RCC 7860 (cell line): ENCODE data around the gene SDK1.

Experiments
- DNase-seq: peaks from one replicate; pipeline ENCODE4 v3.0.0-alpha.2; 2015; ENCODE audit warnings: low spot score
- FAIRE-seq: peaks from 2 replicates; lab custom pipeline; 2012; peaks lifted over from hg19 to GRCh38; lab: Jason Lieb, UNC

SDK1 gene

GRCh38 chr7:4174884-4175283, 873.8 kb downstream of the SDK1 start:
- no peak for DNase-seq
- FAIRE-seq = no peak

DNA sequence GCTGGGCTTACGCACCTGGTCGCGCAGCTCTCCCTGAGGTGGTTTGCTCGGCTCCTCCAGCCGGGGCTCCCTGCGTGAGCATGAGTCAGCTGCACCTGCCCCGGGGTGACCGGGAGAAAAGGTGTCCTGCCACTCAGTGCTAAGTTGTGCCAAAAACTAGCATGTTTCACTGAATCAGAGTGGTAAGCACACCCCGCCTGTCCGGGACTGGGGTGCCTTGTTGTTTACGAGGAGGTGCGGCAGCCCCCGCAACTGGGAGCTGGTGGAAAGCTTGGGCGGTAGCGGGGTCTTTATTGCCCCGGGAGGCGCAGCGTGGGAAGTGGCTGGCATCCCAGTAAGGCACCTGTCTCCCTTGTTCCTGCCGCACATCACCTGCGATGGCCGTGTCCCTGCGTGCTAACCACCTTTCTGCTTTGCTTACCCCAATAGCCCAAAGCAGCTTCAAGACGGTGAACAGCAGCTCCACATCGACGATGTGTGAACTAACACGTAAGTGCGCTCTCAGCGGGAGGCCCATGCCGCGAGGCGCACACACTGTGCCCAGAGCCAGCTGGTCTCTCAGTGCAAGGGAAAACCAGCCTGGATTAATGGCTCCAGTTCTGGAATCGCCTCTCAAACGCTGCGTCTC, 874.4 kb downstream of the SDK1 start:
- FAIRE-seq = no peak
- no peak for DNase-seq

DNA sequence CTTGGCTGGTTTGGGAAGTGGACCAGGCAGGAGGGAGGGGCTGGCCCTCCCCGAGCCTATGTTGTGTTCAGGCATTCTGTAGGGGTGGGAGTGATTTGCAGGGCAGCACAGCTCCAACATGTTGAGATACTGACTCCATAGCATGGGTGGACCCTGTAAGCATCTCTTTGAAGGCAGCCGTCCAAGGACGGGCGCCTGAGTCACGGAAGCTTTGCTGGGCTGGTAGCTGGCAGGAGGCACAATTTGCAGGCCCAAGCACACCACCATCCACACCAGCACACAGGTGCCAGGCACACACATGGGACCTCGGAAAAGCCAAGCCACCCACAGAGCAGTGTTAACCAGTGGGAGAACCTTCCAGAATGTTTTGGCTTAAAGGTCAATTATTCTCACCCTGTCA, 875.9 kb downstream of the SDK1 start:
- DNase-seq = no peak
- FAIRE-seq = no peak

DNA sequence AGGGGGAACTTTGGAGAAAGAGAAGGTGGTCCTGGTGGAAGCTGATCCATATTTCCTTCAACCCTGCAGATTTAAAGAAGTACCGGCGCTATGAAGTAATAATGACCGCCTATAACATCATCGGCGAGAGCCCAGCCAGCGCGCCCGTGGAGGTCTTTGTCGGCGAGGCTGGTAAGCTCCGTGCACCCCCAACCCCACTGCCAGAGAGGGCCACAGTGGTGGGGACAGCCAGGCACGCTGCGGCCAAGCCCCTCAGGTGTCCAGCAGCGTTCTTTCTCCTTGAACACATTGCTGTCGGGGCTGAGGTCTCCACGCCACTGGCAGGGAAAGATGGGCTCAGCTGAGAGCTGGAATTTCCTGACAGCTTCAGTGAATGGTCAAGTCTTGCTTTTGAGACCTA, 877.4 kb downstream of the SDK1 start:
- DNase-seq (no peak), FAIRE-seq (no peak)

GRCh38 chr7:4178916-4179687, 878.0 kb downstream of the SDK1 start:
- no peak for FAIRE-seq

GRCh38 chr7:4179688-4180380, 878.8 kb downstream of the SDK1 start:
- DNase-seq (no peak), FAIRE-seq (no peak)

More at GRCh38 chr7:4178916-4179687, 878.0 kb downstream of the SDK1 start:
- DNase-seq = no peak

GRCh38 chr7:4181446-4181845, 880.4 kb downstream of the SDK1 start:
- no peak for FAIRE-seq
- no peak for DNase-seq

DNA sequence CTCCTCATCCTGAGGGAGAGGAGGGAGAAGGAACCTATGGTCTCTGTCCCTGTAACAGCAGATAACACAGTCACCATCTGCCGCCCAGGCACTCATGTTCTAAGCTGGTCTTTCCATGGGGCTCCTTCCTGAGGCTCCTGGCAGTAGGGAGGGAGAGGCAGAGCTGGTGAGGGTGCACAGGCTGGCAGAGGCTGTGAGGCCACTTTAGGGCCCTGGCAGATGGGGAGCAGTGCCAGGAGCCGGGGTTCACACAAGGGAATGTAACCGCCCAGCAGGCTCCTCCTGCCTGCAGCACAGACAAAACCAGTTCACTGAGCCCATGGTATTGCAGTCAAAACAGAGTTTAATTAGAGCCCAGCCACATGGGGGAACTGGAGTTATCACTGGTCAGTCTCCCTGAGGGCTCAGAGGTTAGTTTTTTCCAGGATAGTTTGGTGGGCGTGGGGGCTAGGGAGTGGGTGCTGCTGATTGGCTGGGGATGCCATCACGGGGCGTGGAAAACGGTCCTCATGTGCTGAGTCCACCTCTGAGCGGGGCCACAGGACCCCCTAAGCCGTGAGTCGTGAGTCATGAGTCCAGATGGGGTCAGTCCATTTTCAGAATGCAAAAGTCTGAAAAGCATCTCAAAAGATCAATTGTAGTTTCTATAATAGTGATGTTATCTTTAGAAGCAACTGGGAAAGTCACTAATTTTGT, 881.7 kb downstream of the SDK1 start:
- no peak for DNase-seq
- no peak for FAIRE-seq

- DNase-seq (no peak), FAIRE-seq (no peak)
Observed at GRCh38 chr7:4184653-4185052, 883.6 kb downstream of the SDK1 start.

DNA sequence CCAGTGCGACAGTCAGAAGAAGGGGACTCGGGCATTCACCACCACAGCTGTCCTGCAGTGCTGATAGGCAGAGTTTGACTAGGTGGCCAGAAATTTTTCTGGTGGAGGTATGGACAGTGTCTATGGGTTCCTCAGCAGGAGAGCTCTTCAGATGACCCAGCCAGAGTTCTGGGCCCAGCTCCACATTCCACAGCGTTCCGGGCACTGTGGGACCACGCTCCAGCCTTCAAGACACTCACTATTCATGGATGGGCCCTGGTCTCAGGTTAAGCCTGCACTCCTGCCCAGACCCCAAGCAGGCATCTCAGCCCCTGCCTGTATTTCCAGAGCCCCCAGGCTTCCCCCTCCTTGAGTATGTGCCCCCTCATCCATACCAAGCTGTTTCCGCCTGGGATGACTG, 884.1 kb downstream of the SDK1 start:
- FAIRE-seq (no peak), DNase-seq (no peak)

DNA sequence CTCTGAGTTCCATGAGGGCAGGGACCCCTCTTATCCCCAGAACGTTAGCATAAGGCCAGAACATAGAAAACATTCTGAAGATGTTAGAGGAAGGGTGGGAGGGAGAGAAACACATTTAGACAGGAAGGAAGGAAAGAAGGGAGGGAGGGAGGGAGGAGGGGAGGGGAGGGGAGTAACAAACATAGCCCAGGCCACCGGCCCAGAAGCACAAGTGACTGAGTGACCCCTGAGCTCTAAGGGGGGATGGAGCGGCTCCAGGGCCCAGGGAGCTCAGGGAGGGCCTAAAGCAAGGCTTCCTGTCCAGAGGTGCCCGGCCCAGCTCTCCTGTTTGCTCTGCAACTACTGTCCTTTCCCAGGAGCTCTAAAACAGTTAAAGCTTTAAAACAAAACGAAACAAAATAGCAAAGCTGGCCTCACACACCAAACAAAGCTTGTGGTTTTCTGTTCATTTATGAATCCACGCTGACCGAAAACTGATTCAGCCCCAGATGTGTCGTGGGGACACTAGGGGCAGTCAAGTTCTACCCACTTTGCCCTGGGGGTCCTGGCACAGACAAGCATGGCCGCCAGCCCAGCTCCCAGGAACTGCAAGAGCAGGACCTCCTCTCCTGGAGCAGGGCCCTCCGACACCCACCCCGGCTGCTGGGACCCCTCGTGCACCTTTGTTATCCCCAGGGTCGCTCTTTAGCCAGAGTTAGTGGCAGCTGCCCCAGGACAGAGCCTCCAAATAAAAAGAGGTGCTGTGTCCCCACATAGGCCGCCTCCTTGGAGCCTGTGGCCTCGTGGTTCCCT, 884.9 kb downstream of the SDK1 start:
- no peak for FAIRE-seq

GRCh38 chr7:4186513-4186780, 885.4 kb downstream of the SDK1 start:
- FAIRE-seq (no peak), DNase-seq (no peak)

More for the DNA sequence above, 884.9 kb downstream of the SDK1 start:
- DNase-seq = no peak

DNA sequence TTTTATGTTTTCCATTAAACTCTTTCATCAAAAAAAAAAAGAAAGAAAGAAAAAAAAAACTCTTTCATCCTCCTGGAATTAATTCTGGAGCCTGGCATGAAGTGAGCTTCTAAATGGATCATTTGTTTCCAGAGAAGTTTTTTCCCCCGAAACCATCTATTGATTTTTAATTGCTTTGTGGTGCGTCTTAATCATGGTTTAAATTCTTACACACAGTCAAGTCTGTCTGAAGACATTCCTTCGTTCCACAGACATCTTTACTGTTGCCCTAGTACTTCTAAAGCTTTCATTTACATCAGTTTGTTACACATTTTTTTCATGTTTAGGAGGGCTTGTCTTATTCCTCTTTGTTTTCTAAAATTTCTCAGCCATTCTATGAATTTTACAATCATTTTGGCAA, 887.6 kb downstream of the SDK1 start:
- FAIRE-seq = no peak

DNA sequence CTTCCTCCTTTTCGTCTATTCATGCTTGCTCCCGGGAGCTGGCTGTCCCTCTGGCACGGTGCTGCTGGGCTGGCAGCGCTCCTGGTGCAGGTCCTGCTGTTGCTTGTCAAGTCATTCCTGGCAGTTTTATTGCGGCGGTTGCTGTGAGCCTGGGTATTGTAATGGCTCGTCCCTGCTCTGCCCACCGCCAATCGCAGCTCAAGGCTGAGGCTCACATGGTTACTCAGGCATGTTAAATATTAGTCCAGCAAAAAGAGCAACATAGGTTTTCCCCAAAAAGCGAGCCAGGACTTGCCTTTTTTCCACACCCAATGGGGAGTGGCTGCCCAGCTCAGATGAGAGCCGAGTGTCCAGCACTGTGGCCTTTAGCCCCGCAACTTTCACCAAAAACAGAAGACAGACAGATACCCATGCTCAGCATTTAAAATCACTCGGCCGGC, 888.1 kb downstream of the SDK1 start:
- FAIRE-seq = no peak
- no peak for DNase-seq

More for the DNA sequence above, 887.6 kb downstream of the SDK1 start:
- DNase-seq = no peak

- no peak for FAIRE-seq
- no peak for DNase-seq
Observed at GRCh38 chr7:4190010-4190981, 889.2 kb downstream of the SDK1 start.

- DNase-seq (no peak), FAIRE-seq (no peak)
Observed at GRCh38 chr7:4191046-4191445, 890.0 kb downstream of the SDK1 start.

GRCh38 chr7:4191525-4191924, 890.5 kb downstream of the SDK1 start:
- DNase-seq (no peak), FAIRE-seq (no peak)

DNA sequence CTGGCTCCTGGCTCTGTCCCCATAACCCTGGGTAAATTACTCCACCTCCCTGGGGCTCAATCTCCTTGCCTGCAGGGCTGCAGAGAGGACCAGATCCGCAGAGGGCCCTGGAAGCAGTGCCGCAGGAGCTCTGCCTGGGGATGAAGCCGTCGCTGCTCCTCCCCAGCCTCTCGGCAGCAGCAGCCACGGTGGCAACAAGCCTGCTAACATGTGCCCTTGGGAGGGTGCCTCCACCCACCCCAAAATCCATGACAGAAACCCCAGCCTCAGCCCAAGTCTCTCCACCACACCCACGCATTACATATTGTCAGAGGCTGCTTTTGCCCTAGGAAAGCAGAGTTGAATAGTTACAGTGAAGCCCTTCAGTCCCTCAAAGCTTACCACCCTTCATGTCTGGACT, 894.6 kb downstream of the SDK1 start:
- no peak for DNase-seq
- FAIRE-seq = no peak

DNA sequence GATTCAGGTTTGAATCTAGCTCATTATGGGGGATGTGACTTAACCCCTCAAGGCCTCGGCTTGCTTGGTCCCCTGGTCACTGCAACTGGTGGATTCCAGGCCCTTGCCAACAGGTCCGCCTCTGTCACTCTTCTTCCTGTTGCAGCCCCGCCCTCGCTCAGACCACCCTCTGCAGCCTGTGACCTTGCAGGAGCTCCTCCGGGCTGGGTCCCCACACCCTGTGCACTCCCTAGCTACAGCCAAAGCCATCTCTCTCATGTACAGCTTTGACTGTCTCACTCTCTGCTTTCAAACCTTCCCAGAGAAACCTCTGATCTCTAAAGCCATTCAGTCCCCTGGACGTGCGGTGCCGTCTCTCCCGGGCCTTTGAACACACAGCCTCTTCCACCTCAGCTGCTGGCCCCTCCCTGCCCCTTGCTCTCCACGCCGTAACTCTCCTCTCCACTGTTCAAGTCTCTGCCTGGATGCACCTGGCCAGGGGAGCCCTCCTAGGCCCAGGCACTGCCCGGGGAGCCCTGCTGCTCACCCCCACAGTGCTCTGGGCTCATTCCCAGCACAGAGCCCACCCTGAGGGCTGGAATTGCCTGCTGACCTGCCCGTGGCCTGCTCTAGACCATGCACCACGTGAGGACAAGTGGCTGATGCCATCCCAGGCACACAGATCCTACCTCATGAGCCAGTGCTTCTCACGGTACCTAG, 895.2 kb downstream of the SDK1 start:
- FAIRE-seq (no peak), DNase-seq (no peak)
